Measurements from ENCODE around the gene SCAPER. TPM values are rescaled to one million over a fixed set of nuclear protein-coding genes. Genes with fewer than 3 reads are reported as not detected.
"Not testable (repeated sequence)": the region's sequence is repeated elsewhere in the genome, so short reads cannot be mapped to it uniquely, and the experiment has no call there.

SCAPER gene
- total and polyA plus RNA-seq, 2 donors (not counting 1 experiment from before 2014, with no cell fraction given), result 8.3 to 61.6 TPM

GRCh38 chr15:76899176-76899930 is 5.8 kb downstream of the SCAPER start:
- POLR2A ChIA-PET; H4K20me1 ChIP-seq (ENCODE audit: control insufficient read depth, insufficient read depth, low read length, poor library complexity, severe bottlenecking); H3K9ac ChIP-seq (ENCODE audit: low read length); H3K4me3 Mint-ChIP-seq; H3K9me3 ChIP-seq (ENCODE audit: control extremely low read depth in 1 of 3, control insufficient read depth in 2 of 3, insufficient read depth in 1 of 3, low read length in 2 of 3); H3K27ac ChIP-seq (ENCODE audit: low read length in 2 of 2); H3K27me3 Mint-ChIP-seq; H3K4me2 ChIP-seq (replicated peaks; ENCODE audit: low read depth, low read length, poor library complexity, severe bottlenecking); H3K36me3 ChIP-seq (replicated peaks in 1 of 2; ENCODE audit: control extremely low read depth in 1 of 2, control insufficient read depth in 1 of 2, extremely low read depth in 1 of 2, insufficient read depth in 2 of 2, low read length in 1 of 2); ATAC-seq (ENCODE audit: low read depth); H3K9me3 Mint-ChIP-seq (ENCODE audit: insufficient read depth); H2AFZ ChIP-seq (ENCODE audit: insufficient read depth, low read depth, low read length, poor library complexity, severe bottlenecking); H3K27me3 ChIP-seq (replicated peaks in 1 of 4; ENCODE audit: control extremely low read depth in 1 of 4, control insufficient read depth in 3 of 4, insufficient read depth in 4 of 4, low read length in 3 of 4); intact Hi-C loops (cut with micrococcal nuclease); H3K4me3 ChIP-seq (ENCODE audit: control extremely low read depth in 1 of 5, extremely low read depth in 1 of 5, insufficient read depth in 1 of 5, low read depth in 2 of 5, low read length in 4 of 5); DNase-seq; H3K27ac Mint-ChIP-seq: not testable (repeated sequence)
- CTCF ChIA-PET, result interaction anchor here (0.9 kb wide), 1 partner anchor 132 kb away, joined by 3 read pairs; no protein-coding TSS in a partner anchor
- H3K4me1 Mint-ChIP-seq, result peaks cover 24% of the 10 kb centered on the region
- Histone ChIP-seq H3K79me2 (ENCODE audit: control insufficient read depth, insufficient read depth, low read length) (peaks cover 49% of the 10 kb centered on the region), H3K4me1 (ENCODE audit: control insufficient read depth in 2 of 2, insufficient read depth in 2 of 2, low read length in 2 of 2) (peaks cover 12 to 15% of the 10 kb centered on the region in 2 donors)
- 93% methylated on average over 24 of the region's 39 CpGs for whole genome bisulfite sequencing (ENCODE audit: insufficient coverage)

GRCh38 chr15:76898102-76898501 is 7.0 kb downstream of the SCAPER start:
- H2AFZ ChIP-seq (ENCODE audit: insufficient read depth, low read depth, low read length, poor library complexity, severe bottlenecking), result no peak overlapping the region
- H3K27me3 ChIP-seq (replicated peaks in 1 of 4; ENCODE audit: control extremely low read depth in 1 of 4, control insufficient read depth in 3 of 4, insufficient read depth in 4 of 4, low read length in 3 of 4), result no peaks in the 10 kb centered on the region
- H3K36me3 ChIP-seq (replicated peaks in 1 of 2; ENCODE audit: control extremely low read depth in 1 of 2, control insufficient read depth in 1 of 2, extremely low read depth in 1 of 2, insufficient read depth in 2 of 2, low read length in 1 of 2), result peaks cover 0 to 5% of the 10 kb centered on the region in 2 experiments
- peaks cover 60% of the 10 kb centered on the region for H3K79me2 ChIP-seq (ENCODE audit: control insufficient read depth, insufficient read depth, low read length)
- H3K9ac ChIP-seq (ENCODE audit: low read length), result no peak overlapping the region
- DNase-seq (no peak), ATAC-seq (ENCODE audit: low read depth) (no peak)
- CTCF ChIA-PET, result interaction anchor here (0.9 kb wide), 1 partner anchor 133 kb away, joined by 3 read pairs; no protein-coding TSS in a partner anchor
- Mint-ChIP-seq H3K4me3 (no peak overlapping the region), H3K4me1 (peaks cover 19% of the 10 kb centered on the region), H3K27me3 (no peaks in the 10 kb centered on the region), H3K27ac (no peak overlapping the region), H3K9me3 (ENCODE audit: insufficient read depth) (peaks cover 2% of the 10 kb centered on the region)
- TF ChIP-seq CTCF (IDR thresholded peaks at IDR 0.05), result no peak
- TF ChIP-seq EZH2 (IDR thresholded peaks at IDR 0.05; ENCODE audit: borderline replicate concordance, insufficient read depth, low read depth, low read length, poor library complexity, severe bottlenecking), result no peak
- H3K4me1 ChIP-seq (ENCODE audit: control insufficient read depth in 2 of 2, insufficient read depth in 2 of 2, low read length in 2 of 2), result peaks cover 0 to 2% of the 10 kb centered on the region in 2 donors
- WGBS (ENCODE audit: insufficient coverage), result no CpG with 5 or more reads among the region's 4 CpGs
- intact Hi-C loops (cut with micrococcal nuclease), result no loop called here
- POLR2A ChIA-PET, result no interaction called here
- no peaks in the 10 kb centered on the region for H4K20me1 ChIP-seq (ENCODE audit: control insufficient read depth, insufficient read depth, low read length, poor library complexity, severe bottlenecking)
- H3K27ac ChIP-seq (ENCODE audit: low read length in 2 of 2), result no peak overlapping the region
- H3K9me3 ChIP-seq (ENCODE audit: control extremely low read depth in 1 of 3, control insufficient read depth in 2 of 3, insufficient read depth in 1 of 3, low read length in 2 of 3), result peaks cover 0 to 1% (median 0%) of the 10 kb centered on the region in 3 donors
- no peak overlapping the region for H3K4me3 ChIP-seq (ENCODE audit: control extremely low read depth in 1 of 5, extremely low read depth in 1 of 5, insufficient read depth in 1 of 5, low read depth in 2 of 5, low read length in 4 of 5)
- H3K4me2 ChIP-seq (replicated peaks; ENCODE audit: low read depth, low read length, poor library complexity, severe bottlenecking), result no peak overlapping the region
